NOMO-1 (cell line): ENCODE data around the gene COL4A2.

Source experiments
- DNase-seq, 2 experiments: peaks; one replicate each; lab custom pipeline; 2025; ENCODE audit not compliant: unreplicated experiment in 2 of 2; lab: John Stamatoyannopoulos, UW

COL4A2 gene

DNA sequence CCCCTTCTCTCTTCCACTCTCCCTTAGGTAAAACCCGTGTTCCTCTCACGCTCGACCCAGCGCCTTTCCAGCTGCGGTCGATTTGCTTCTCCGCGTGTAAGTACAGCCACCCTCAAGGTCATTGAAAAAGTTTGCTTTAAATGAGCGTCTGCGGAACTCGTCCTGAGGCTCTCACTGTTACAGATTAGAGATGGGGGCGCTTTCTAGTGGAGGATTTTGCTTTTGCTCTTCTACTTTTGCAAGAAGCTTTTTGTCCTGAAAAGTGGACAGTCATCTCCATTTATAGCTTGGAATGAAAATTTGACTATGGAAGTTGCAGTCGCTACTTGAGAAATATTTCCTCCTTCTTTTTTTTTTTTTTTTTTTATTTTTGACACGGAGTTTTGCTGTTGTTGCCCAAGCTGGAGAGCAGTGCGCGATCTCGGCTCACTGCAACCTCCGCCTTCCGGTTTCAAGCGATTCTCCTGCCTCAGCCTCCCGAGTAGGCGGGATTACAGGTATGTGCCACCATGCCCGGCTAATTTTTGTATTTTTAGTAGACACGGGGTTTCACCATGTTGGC, 255.0 kb downstream of the COL4A2 start:
- peak; percentile 73 to 86 for DNase-seq
